Measurements from ENCODE around the gene ZNF90. TPM values are rescaled to one million over a fixed set of nuclear protein-coding genes. Genes with fewer than 3 reads are reported as not detected.

ZNF90 gene
- 5.5 TPM for total RNA-seq
- long read RNA-seq, partial matches to known transcripts: 0 of 2 reads
- long read RNA-seq, other reads (novel, unspliced or antisense): 1 of 2 reads

GRCh38 chr19:20077791-20078463, at the start of gene ZNF90:
Gene ZNF90 (plus strand): TSS chr19:20078000. CDS start chr19:20078133, 133 bp downstream.
- TF ChIP-seq CTCF (IDR thresholded peaks at IDR 0.05): no peak
- intact Hi-C loops (cut with DNase I): no loop called here
- ATAC-seq (peak; percentile 94 to 96), DNase-seq (peak; percentile 88)
- Histone ChIP-seq H3K9me3 (no peaks in the 10 kb centered on the region), H3K27ac (peak within 1 kb of the TSS; percentile 32), H3K4me1 (no peaks in the 10 kb centered on the region), H3K27me3 (ENCODE audit: low read depth) (no peaks in the 10 kb centered on the region), H3K36me3 (no peaks in the 10 kb centered on the region), H3K4me3 (peak within 1 kb of the TSS; percentile 60)

GRCh38 chr19:20028611-20029010, 49.2 kb upstream of the ZNF90 start:
- Histone ChIP-seq H3K36me3 (peaks cover 13% of the 10 kb centered on the region), H3K27ac (no peak overlapping the region), H3K4me3 (no peak overlapping the region), H3K9me3 (no peaks in the 10 kb centered on the region), H3K4me1 (no peaks in the 10 kb centered on the region), H3K27me3 (ENCODE audit: low read depth) (no peaks in the 10 kb centered on the region)
- DNase-seq: no peak
- intact Hi-C loops (cut with DNase I): no loop called here
- ATAC-seq: no peak
- TF ChIP-seq CTCF (IDR thresholded peaks at IDR 0.05): no peak

GRCh38 chr19:20035935-20036334, 41.9 kb upstream of the ZNF90 start:
- H3K9me3 ChIP-seq: no peaks in the 10 kb centered on the region
- H3K27ac ChIP-seq: no peak overlapping the region
- intact Hi-C loops (cut with DNase I): no loop called here
- peaks cover 10% of the 10 kb centered on the region for H3K4me1 ChIP-seq
- H3K4me3 ChIP-seq: no peak overlapping the region
- H3K36me3 ChIP-seq: no peaks in the 10 kb centered on the region
- TF ChIP-seq CTCF (IDR thresholded peaks at IDR 0.05): no peak
- DNase-seq (no peak), ATAC-seq (no peak)
- H3K27me3 ChIP-seq (ENCODE audit: low read depth): no peaks in the 10 kb centered on the region

- DNase-seq: no peak
- Histone ChIP-seq H3K27me3 (ENCODE audit: low read depth) (no peaks in the 10 kb centered on the region), H3K36me3 (no peaks in the 10 kb centered on the region), H3K27ac (peak overlapping the region; percentile 77), H3K4me1 (peaks cover 10% of the 10 kb centered on the region), H3K9me3 (no peaks in the 10 kb centered on the region), H3K4me3 (peak overlapping the region; percentile 88)
- ATAC-seq: peak; percentile 42 to 74
- intact Hi-C loops (cut with DNase I): no loop called here
- no peak for TF ChIP-seq CTCF (IDR thresholded peaks at IDR 0.05)
These were observed 39.2 kb upstream of the ZNF90 start for GRCh38 chr19:20038358-20039202.

- Histone ChIP-seq H3K36me3 (no peaks in the 10 kb centered on the region), H3K4me1 (peaks cover 10% of the 10 kb centered on the region), H3K9me3 (no peaks in the 10 kb centered on the region), H3K27ac (peak within 1 kb of the TSS; percentile 77), H3K27me3 (ENCODE audit: low read depth) (no peaks in the 10 kb centered on the region), H3K4me3 (peak within 1 kb of the TSS; percentile 88)
- intact Hi-C loops (cut with DNase I): no loop called here
- ATAC-seq (peak; percentile 100), DNase-seq (peak; percentile 91)
- no peak for TF ChIP-seq CTCF (IDR thresholded peaks at IDR 0.05)
These were observed 38.5 kb upstream of the ZNF90 start, which contains the start of gene ZNF682 for GRCh38 chr19:20039203-20039723. Gene ZNF682 (minus strand): TSS chr19:20039505. CDS start chr19:20039345, 160 bp downstream.
